ENCODE measurements around the gene DEPDC1.

The DEPDC1 gene

GRCh38 chr1:68449901-68450300 is 47.0 kb downstream of the DEPDC1 start, which contains the start of gene RPE65:
Gene RPE65 (minus strand): TSS chr1:68449954. CDS start chr1:68449905, 49 bp downstream.
- H3K4me3 ChIP-seq (ENCODE audit: low read depth, low read length), result no peak within 1 kb of the TSS
- H2AFZ ChIP-seq (ENCODE audit: low read length, unreplicated experiment), result no peak within 1 kb of the TSS
- H3K79me2 ChIP-seq (ENCODE audit: control insufficient read depth, insufficient read depth, low read length, unreplicated experiment), result no peaks in the 10 kb centered on the region
- no peaks in the 10 kb centered on the region for H3K27me3 ChIP-seq (ENCODE audit: insufficient read depth, low read length)
- no peak within 1 kb of the TSS for H3K27ac ChIP-seq (ENCODE audit: low read depth, low read length)
- H3K4me1 ChIP-seq (ENCODE audit: control insufficient read depth, insufficient read depth, low read length, unreplicated experiment), result no peaks in the 10 kb centered on the region
- H3K36me3 ChIP-seq (ENCODE audit: insufficient read depth, low read length), result no peaks in the 10 kb centered on the region

DNA sequence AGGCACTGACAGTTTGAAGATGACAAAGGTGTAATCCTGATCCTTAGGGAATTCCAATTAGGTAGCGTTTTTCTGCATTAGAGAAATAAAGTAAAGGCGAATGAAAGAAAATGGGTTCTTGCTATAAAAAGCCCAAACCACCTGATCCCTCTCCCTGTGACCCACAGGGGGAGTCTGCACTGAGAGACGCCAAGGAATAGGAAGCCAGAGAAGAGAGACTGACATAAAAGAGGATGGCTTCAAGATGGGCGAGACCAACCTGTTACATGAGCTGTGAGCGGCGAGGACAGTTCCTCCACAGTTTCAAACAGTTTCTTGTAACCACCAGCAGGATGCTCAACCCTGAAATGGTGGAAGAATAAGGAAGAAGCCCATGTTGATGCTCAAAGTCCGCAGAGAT is 48.5 kb downstream of the DEPDC1 start:
- Histone ChIP-seq H3K79me2 (ENCODE audit: control insufficient read depth, insufficient read depth, low read length, unreplicated experiment) (no peaks in the 10 kb centered on the region), H3K36me3 (ENCODE audit: insufficient read depth, low read length) (no peaks in the 10 kb centered on the region), H2AFZ (ENCODE audit: low read length, unreplicated experiment) (no peak overlapping the region), H3K4me3 (ENCODE audit: low read depth, low read length) (no peak overlapping the region), H3K4me1 (ENCODE audit: control insufficient read depth, insufficient read depth, low read length, unreplicated experiment) (peaks cover 3% of the 10 kb centered on the region), H3K27me3 (ENCODE audit: insufficient read depth, low read length) (no peaks in the 10 kb centered on the region), H3K27ac (ENCODE audit: low read depth, low read length) (no peak overlapping the region)

- no peak overlapping the region for H2AFZ ChIP-seq (ENCODE audit: low read length, unreplicated experiment)
- peaks cover 4% of the 10 kb centered on the region for H3K4me1 ChIP-seq (ENCODE audit: control insufficient read depth, insufficient read depth, low read length, unreplicated experiment)
- H3K27ac ChIP-seq (ENCODE audit: low read depth, low read length), result no peak overlapping the region
- H3K4me3 ChIP-seq (ENCODE audit: low read depth, low read length), result no peak overlapping the region
- H3K79me2 ChIP-seq (ENCODE audit: control insufficient read depth, insufficient read depth, low read length, unreplicated experiment), result no peaks in the 10 kb centered on the region
- H3K36me3 ChIP-seq (ENCODE audit: insufficient read depth, low read length), result no peaks in the 10 kb centered on the region
- no peaks in the 10 kb centered on the region for H3K27me3 ChIP-seq (ENCODE audit: insufficient read depth, low read length)
These were observed 51.2 kb downstream of the DEPDC1 start for GRCh38 chr1:68445709-68446108.

GRCh38 chr1:68442822-68443556 is 53.9 kb downstream of the DEPDC1 start:
- Histone ChIP-seq H3K27me3 (ENCODE audit: insufficient read depth, low read length) (no peaks in the 10 kb centered on the region), H2AFZ (ENCODE audit: low read length, unreplicated experiment) (no peak overlapping the region), H3K36me3 (ENCODE audit: insufficient read depth, low read length) (no peaks in the 10 kb centered on the region), H3K4me3 (ENCODE audit: low read depth, low read length) (no peak overlapping the region), H3K27ac (ENCODE audit: low read depth, low read length) (no peak overlapping the region), H3K79me2 (ENCODE audit: control insufficient read depth, insufficient read depth, low read length, unreplicated experiment) (no peaks in the 10 kb centered on the region), H3K4me1 (ENCODE audit: control insufficient read depth, insufficient read depth, low read length, unreplicated experiment) (peaks cover 4% of the 10 kb centered on the region)

DNA sequence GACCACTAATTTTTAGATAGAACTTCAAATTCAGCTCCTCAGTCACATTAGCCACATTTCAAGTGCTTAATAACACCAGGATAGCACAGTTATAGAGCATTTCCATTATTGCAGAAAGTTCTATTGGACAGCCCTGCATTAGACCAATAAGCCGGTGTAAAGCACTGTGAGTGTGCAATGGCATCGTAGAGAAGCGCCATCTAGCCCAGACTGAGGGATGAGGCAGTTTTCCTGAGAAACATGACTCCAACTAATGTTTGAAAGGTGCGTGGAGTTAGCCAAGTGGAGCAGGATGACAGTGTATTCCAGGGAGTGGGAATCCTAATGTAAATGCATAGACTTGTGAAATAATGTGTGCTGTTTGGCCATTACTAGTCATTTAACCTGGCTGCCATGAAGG is 54.9 kb downstream of the DEPDC1 start:
- Histone ChIP-seq H3K4me3 (ENCODE audit: low read depth, low read length) (no peak overlapping the region), H3K36me3 (ENCODE audit: insufficient read depth, low read length) (no peaks in the 10 kb centered on the region), H2AFZ (ENCODE audit: low read length, unreplicated experiment) (no peak overlapping the region), H3K27me3 (ENCODE audit: insufficient read depth, low read length) (no peaks in the 10 kb centered on the region), H3K4me1 (ENCODE audit: control insufficient read depth, insufficient read depth, low read length, unreplicated experiment) (peaks cover 4% of the 10 kb centered on the region), H3K27ac (ENCODE audit: low read depth, low read length) (no peak overlapping the region), H3K79me2 (ENCODE audit: control insufficient read depth, insufficient read depth, low read length, unreplicated experiment) (no peaks in the 10 kb centered on the region)

DNA sequence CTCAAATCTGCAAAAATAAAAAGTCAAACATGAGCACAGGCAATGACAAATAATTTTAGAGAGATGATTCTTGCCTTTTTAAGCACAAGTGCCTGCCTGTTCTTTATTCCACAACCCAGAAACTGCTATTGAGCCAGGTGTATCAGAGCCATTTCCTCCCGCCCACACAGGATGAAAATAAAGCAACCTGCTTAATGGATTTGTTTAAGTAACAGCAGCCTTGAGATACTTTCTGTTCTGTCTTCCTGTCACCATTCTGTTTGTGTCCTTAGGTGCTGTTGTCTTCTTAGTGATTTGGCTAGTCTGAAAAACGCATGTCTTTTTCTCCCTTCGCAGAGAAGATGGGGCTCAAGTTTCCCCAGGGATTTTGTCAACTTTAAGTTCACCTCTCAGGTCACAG is 58.6 kb downstream of the DEPDC1 start:
- Histone ChIP-seq H3K36me3 (ENCODE audit: insufficient read depth, low read length) (no peaks in the 10 kb centered on the region), H3K4me1 (ENCODE audit: control insufficient read depth, insufficient read depth, low read length, unreplicated experiment) (peaks cover under 1% of the 10 kb centered on the region), H3K27ac (ENCODE audit: low read depth, low read length) (no peak overlapping the region), H3K4me3 (ENCODE audit: low read depth, low read length) (no peak overlapping the region), H2AFZ (ENCODE audit: low read length, unreplicated experiment) (no peak overlapping the region), H3K27me3 (ENCODE audit: insufficient read depth, low read length) (no peaks in the 10 kb centered on the region), H3K79me2 (ENCODE audit: control insufficient read depth, insufficient read depth, low read length, unreplicated experiment) (no peaks in the 10 kb centered on the region)

DNA sequence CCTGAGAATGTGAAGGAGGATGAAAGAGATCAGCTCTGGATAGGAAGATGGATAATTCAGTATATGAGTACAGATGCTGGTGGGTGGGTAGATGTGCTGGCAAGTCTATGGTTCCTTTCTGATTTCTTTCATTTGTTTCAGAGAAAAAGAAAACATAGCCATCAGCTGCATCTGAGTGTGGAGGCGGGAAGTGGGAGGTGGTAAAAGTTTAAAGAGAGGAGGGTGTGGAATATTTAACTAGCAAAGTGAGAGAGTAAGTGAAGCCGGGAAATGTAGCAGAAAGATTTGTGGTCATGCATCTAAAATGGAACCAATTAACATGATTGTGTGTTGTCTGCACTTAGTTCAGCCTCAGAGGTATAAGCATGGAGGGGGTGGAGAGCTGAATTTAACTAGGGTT is 63.5 kb downstream of the DEPDC1 start:
- no peaks in the 10 kb centered on the region for H3K36me3 ChIP-seq (ENCODE audit: insufficient read depth, low read length)

GRCh38 chr1:68431076-68431475 is 65.8 kb downstream of the DEPDC1 start:
- Histone ChIP-seq H3K27me3 (ENCODE audit: insufficient read depth, low read length) (no peaks in the 10 kb centered on the region), H3K79me2 (ENCODE audit: control insufficient read depth, insufficient read depth, low read length, unreplicated experiment) (no peaks in the 10 kb centered on the region), H3K36me3 (ENCODE audit: insufficient read depth, low read length) (no peaks in the 10 kb centered on the region), H3K4me3 (ENCODE audit: low read depth, low read length) (no peak overlapping the region), H3K4me1 (ENCODE audit: control insufficient read depth, insufficient read depth, low read length, unreplicated experiment) (no peaks in the 10 kb centered on the region), H3K27ac (ENCODE audit: low read depth, low read length) (no peak overlapping the region), H2AFZ (ENCODE audit: low read length, unreplicated experiment) (no peak overlapping the region)

More for the DNA sequence above, 63.5 kb downstream of the DEPDC1 start:
- Histone ChIP-seq H3K79me2 (ENCODE audit: control insufficient read depth, insufficient read depth, low read length, unreplicated experiment) (no peaks in the 10 kb centered on the region), H3K27me3 (ENCODE audit: insufficient read depth, low read length) (no peaks in the 10 kb centered on the region), H3K27ac (ENCODE audit: low read depth, low read length) (no peak overlapping the region), H2AFZ (ENCODE audit: low read length, unreplicated experiment) (no peak overlapping the region), H3K4me1 (ENCODE audit: control insufficient read depth, insufficient read depth, low read length, unreplicated experiment) (no peaks in the 10 kb centered on the region), H3K4me3 (ENCODE audit: low read depth, low read length) (no peak overlapping the region)

DNA sequence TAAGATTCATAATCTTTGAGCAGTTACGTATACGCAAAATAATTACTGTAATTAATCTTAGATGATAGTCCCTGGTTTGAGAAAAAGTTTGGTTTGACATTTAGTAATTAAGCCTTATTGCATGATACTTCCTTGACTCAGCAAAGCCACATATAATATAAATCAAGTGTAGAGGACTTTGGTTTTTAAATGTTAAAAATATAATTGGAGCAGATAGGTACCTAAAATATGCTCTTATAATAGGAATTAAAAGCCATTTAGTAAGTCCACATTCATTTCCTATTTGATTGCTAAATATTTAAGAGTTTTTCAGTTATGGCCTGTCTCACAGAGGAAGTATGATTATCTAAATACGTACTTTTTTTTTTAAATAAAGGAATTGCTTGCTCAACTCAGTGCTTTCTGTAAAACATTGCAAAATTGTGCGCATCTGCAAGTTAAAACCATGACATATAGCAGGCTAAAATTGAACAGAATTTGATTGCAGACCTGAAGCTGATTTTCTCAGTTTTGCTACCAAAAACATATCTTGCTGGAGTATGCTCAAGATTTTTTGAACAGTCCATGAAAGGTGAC is 67.6 kb downstream of the DEPDC1 start:
- Histone ChIP-seq H2AFZ (ENCODE audit: low read length, unreplicated experiment) (no peak overlapping the region), H3K36me3 (ENCODE audit: insufficient read depth, low read length) (no peaks in the 10 kb centered on the region), H3K4me1 (ENCODE audit: control insufficient read depth, insufficient read depth, low read length, unreplicated experiment) (no peaks in the 10 kb centered on the region), H3K27me3 (ENCODE audit: insufficient read depth, low read length) (no peaks in the 10 kb centered on the region), H3K4me3 (ENCODE audit: low read depth, low read length) (no peak overlapping the region), H3K27ac (ENCODE audit: low read depth, low read length) (no peak overlapping the region), H3K79me2 (ENCODE audit: control insufficient read depth, insufficient read depth, low read length, unreplicated experiment) (no peaks in the 10 kb centered on the region)

GRCh38 chr1:68426594-68426993 is 70.3 kb downstream of the DEPDC1 start:
- H3K36me3 ChIP-seq (ENCODE audit: insufficient read depth, low read length), result no peaks in the 10 kb centered on the region
- H3K27ac ChIP-seq (ENCODE audit: low read depth, low read length), result no peak overlapping the region
- no peaks in the 10 kb centered on the region for H3K4me1 ChIP-seq (ENCODE audit: control insufficient read depth, insufficient read depth, low read length, unreplicated experiment)
- H3K27me3 ChIP-seq (ENCODE audit: insufficient read depth, low read length), result no peaks in the 10 kb centered on the region
- no peaks in the 10 kb centered on the region for H3K79me2 ChIP-seq (ENCODE audit: control insufficient read depth, insufficient read depth, low read length, unreplicated experiment)
- no peak overlapping the region for H3K4me3 ChIP-seq (ENCODE audit: low read depth, low read length)
- H2AFZ ChIP-seq (ENCODE audit: low read length, unreplicated experiment), result no peak overlapping the region

Measured in ACC112 (cell line).